Activated T-cell treated with anti-CD3 and anti-CD28 coated beads for 24 hours (primary cell): ENCODE results near the gene APLN.

Source experiments
- DNase-seq: peaks from one replicate; pipeline ENCODE4 v3.0.0-alpha.2; 2020; ENCODE audit warnings: low read depth

Gene APLN

GRCh38 chrX:129661369-129661768 is 6.6 kb upstream of the APLN start:
- no peak for DNase-seq

- DNase-seq, result no peak
These were observed 5.1 kb upstream of the APLN start for GRCh38 chrX:129659861-129660260.

DNA sequence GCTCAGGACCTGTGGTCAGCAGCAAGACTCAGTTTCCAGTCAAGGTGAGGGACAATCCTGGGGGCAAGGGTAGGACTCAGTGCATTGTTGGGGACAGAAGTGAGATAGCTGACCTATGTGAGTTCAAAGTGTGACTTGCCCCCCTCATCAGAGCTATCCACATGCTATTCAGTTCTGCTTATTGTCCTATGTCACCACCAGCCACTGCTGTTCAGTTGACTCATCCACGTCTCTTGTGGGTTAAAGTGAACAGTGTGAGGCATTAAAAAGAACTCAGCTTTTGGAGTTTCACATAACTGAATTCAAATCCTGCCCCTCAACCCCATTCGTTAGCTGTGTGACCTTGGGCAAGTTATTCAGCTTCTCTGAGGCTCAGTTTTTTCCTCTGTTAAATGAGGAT is 4.4 kb upstream of the APLN start:
- no peak for DNase-seq

GRCh38 chrX:129658429-129658828 is 3.7 kb upstream of the APLN start:
- DNase-seq, result no peak

DNA sequence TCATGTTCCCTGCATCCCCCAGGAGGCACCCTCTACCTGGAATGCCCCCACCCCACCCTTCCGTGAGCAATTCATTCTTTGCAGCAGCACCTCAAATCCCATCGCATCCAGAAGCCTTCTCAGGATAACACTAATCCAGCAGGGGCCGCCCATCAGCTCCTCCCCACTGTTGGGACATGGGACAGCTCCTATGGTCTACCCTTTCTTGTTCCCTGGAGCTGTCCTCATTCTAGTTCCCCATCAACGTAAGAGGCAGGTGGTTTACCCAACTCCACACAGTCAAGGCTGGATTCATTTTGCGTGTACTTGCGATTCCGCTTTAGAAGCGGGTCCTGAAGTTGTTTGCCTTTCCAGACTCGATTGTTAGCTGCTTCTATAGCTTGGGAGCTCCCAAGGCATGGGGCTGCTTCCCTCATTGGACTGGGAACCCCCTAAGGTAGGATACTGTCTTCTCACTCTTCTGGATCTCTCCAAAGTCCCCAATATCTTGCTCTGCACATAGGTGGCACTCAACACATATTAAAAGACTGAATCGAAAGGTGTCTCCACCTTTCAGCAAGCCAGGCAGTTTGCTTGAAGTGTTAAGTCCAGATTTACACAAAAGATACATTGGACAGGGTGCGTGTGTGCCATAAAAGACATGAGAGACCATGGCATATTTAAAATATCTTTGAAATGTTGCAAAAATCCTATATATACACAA is 942 bp upstream of the APLN start:
- no peak for DNase-seq

GRCh38 chrX:129653971-129654651 is 645 bp downstream of the APLN start:
- DNase-seq, result no peak

DNA sequence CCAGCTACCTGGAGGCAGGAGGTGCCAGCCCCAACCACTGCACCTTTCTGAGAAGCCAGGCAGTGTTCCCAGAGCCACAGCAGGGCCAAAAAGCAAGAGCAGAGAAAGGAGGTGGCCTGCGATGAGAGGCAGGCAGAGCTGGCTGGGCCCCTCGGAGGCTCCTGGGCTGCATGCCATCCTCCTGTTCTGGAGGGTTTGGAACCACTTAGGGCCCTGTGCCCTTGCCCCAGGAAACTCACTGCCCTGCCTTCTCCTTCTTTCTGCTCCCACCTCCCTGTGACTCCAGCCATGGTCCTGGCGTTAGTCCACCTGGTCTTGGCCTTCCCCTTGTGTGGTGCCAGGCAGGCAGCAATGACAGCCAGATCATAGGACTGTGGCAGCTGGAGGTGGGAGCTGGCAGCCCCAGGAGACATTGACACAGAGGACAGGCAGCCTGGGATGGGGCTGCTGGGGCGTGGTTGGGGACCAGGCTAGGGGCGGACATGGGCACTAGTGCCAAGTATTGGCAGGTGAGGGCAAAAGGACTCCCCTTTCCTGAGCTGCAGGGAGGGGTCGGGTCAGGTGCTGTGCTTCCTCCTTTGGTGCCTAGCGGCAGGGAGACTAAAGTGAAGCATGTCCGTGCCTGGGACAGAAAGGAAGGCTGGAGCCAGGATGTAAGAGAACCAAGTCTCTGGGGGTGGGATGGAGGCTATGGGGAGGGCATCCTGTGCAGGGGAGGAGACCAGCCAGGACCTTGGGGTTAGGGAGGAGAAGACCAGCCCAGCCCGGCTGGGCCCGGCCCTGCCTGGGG is 1.4 kb downstream of the APLN start:
- DNase-seq, result no peak

- no peak for DNase-seq
These were observed 2.1 kb downstream of the APLN start for GRCh38 chrX:129652565-129653169.

- no peak for DNase-seq
These were observed 2.8 kb downstream of the APLN start for GRCh38 chrX:129651756-129652564.

- DNase-seq, result no peak
These were observed 3.8 kb downstream of the APLN start for GRCh38 chrX:129650821-129651510.

GRCh38 chrX:129650183-129650689 is 4.5 kb downstream of the APLN start:
- no peak for DNase-seq

GRCh38 chrX:129649268-129650182 is 5.2 kb downstream of the APLN start:
- DNase-seq, result no peak

- no peak for DNase-seq
These were observed 6.1 kb downstream of the APLN start for GRCh38 chrX:129648514-129649267.

DNA sequence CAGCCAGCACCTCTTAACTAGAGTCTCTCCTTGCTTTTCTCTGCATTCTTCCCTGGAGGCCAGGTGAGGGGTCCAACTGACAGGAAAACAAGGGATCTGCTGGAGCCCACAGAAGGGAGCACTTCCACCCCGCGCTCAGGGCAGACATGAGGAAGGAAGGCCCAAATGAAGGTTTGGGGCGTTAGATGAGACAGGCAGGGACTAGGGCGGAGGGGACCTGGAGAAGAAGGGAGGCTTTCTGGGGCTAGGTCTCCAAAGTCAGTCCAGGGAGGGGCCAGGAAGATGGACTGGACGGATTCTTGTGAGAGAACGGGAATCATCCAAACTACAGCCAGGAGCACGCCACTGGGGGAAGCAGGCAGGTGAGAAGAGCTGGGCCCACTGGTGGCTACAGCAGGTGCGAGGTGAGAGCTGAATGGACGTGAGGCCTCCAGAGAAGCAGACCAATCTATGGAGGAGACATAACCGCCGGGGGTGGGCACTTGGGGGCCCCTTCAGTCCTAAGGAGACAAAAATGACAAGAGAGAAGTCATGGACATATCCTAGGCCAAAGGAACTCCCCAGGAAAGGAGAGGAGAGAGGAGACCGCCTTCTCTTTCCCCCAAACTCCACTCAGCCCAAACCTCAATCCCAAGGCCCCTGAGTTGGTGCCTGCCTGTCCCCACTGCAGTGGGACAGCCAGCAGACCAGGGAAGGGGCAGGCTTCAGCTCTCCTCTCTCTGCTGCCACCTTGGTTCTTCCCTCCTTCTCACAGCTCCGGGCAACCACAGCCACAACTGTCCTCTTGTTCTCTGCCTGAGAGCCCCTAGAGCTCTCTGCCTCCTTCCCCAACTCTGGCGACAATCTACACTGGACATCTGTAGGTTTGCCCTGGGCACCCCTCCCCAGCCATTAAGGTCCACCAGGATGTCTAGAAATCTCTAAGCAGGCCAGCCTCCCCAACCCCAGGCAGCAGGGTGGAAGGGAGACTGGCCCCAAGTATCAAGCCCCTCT is 7.0 kb downstream of the APLN start:
- DNase-seq, result no peak

GRCh38 chrX:129646566-129647417 is 8.0 kb downstream of the APLN start:
- DNase-seq, result no peak

- no peak for DNase-seq
These were observed 12.1 kb downstream of the APLN start for GRCh38 chrX:129642641-129643040.

DNA sequence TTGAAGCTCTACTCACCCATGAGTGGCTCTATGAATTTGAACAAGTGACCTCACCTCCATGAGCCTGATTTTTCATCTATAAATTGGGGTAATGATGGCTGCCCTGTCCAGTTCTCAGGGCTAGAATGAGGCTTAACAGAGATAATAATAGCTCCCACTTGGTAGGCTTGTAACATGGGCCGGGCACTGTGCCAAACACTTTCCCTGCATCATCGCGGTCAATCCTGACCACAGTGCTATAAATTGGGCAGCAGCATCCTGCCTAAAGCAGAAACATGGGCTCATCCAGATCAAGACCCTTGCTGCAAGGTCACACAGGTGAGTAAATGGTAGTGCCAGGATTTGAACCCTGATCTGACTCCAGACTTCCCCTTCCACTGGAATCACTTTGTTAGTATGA is 12.8 kb downstream of the APLN start:
- no peak for DNase-seq
